HEK293 (cell line): ENCODE measurements around the gene SNAPC4.
A peak's percentile ranks its signal among the peaks of the same experiment; 100 is the strongest.

Experiments used
- GFI1B ChIP-seq: fragments of 450-650 bp; formaldehyde crosslinking; IDR thresholded peaks from 2 replicates; pipeline ENCODE4 v1.5.1; 2016; ENCODE audit warnings: missing biosample characterization, missing genetic modification characterization
- HOXC10 ChIP-seq: sonication (generic); formaldehyde crosslinking; IDR thresholded peaks from 2 replicates; pipeline ENCODE4 v1.8.1; 2023; ENCODE audit warnings: mild to moderate bottlenecking, missing genetic modification reagents
- HOXD13 ChIP-seq: sonication (generic); formaldehyde crosslinking; IDR thresholded peaks from 2 replicates; pipeline ENCODE4 v1.8.0; 2022; ENCODE audit warnings: missing genetic modification reagents, borderline replicate concordance
- OSR2 ChIP-seq: fragments of 450-650 bp; formaldehyde crosslinking; IDR thresholded peaks from 2 replicates; pipeline ENCODE4 v1.5.1; 2016; ENCODE audit warnings: missing biosample characterization, missing genetic modification characterization
- SETDB1 ChIP-seq: IDR thresholded peaks from one replicate; pipeline ENCODE4 v1.6.1; 2017; ENCODE audit warnings: mild to moderate bottlenecking, low read length, moderate library complexity, mixed read lengths; ENCODE audit not compliant: insufficient read length
- YY1 ChIP-seq: fragments of 450-650 bp; formaldehyde crosslinking; IDR thresholded peaks from 2 replicates; pipeline ENCODE4 v1.5.1; 2018; ENCODE audit warnings: missing biosample characterization, missing genetic modification characterization
- ZFP69B ChIP-seq: fragments of 450-650 bp; formaldehyde crosslinking; IDR thresholded peaks from 2 replicates; pipeline ENCODE4 v1.5.1; 2016; ENCODE audit warnings: missing biosample characterization, missing genetic modification characterization
- ZNF121 ChIP-seq: fragments of 450-650 bp; formaldehyde crosslinking; IDR thresholded peaks from 2 replicates; pipeline ENCODE4 v1.5.1; 2016; ENCODE audit warnings: missing biosample characterization, missing genetic modification characterization
- ZNF391 ChIP-seq: fragments of 450-650 bp; formaldehyde crosslinking; IDR thresholded peaks from 2 replicates; pipeline ENCODE4 v1.5.1; 2016; ENCODE audit warnings: low read depth, missing biosample characterization, missing genetic modification characterization, borderline replicate concordance
- ZNF521 ChIP-seq: fragments of 450-650 bp; formaldehyde crosslinking; IDR thresholded peaks from 2 replicates; pipeline ENCODE4 v1.5.1; 2017; ENCODE audit warnings: missing biosample characterization, mild to moderate bottlenecking, missing genetic modification characterization
- ZNF654 ChIP-seq: fragments of 450-650 bp; formaldehyde crosslinking; IDR thresholded peaks from 2 replicates; pipeline ENCODE4 v1.5.1; 2016; ENCODE audit warnings: low read depth, missing biosample characterization, missing genetic modification characterization
- TF ChIP-seq, protein P1 (sequence below): fragments of 450-650 bp; formaldehyde crosslinking; IDR thresholded peaks from 2 replicates; pipeline ENCODE4 v1.5.0; 2017; ENCODE audit warnings: missing biosample characterization, missing genetic modification characterization, borderline replicate concordance
- TF ChIP-seq, protein P2 (sequence below): fragments of 450-650 bp; formaldehyde crosslinking; IDR thresholded peaks from 2 replicates; pipeline ENCODE4 v1.5.1; 2016; ENCODE audit warnings: missing biosample characterization, missing genetic modification characterization
- TF ChIP-seq, protein P3 (sequence below): fragments of 450-650 bp; formaldehyde crosslinking; IDR thresholded peaks from 2 replicates; pipeline ENCODE4 v1.5.1; 2017; ENCODE audit warnings: missing biosample characterization, missing genetic modification characterization
- TF ChIP-seq, protein P4 (sequence below): sonication (generic); formaldehyde crosslinking; IDR thresholded peaks from 2 replicates; pipeline ENCODE4 v1.8.1; 2022; ENCODE audit warnings: mild to moderate bottlenecking, moderate library complexity, missing genetic modification reagents
- TF ChIP-seq, protein P5 (sequence below): fragments of 450-650 bp; formaldehyde crosslinking; IDR thresholded peaks from 2 replicates; pipeline ENCODE4 v1.5.1; 2016; ENCODE audit warnings: missing biosample characterization, missing genetic modification characterization

Gene SNAPC4

DNA sequence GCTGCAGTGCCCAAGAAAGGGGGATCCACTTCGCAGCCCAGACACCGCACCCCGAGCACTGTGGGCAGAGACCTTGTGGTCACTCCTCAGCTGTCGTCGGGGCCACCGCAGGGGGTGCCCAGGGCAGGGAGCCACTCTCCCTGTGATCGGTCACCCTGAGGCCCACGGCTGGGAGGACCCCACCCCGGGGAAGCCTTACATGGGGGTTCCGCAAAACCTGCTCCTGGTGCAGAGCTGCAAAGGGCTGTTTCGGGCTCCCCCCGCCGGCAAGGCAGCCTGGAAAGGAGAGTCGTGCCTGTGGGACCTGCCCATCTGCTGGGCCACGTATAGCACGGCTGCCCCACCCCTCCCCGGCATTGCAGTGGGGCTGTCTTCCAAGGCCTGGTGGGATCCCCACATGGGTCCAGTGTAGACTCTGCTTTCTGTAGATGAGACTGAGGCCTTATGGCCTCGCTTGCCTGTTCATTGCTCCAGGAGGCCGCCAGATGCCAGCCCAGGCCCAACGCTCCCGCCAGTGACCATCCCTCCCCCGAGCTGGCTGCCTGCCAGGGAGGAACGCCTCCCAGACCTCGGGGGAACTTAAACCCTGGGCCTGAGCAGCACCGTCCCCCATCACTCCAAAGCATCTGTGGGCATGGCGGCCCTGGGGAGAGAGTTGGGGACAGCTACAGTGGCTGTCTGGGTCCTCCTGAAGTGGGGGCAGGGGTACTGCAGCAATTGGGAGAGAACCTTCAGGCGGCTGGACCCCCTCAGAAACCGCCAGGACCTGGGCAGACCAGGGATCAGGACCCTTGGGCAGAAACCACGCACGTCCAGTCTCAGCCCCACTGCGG lies 34.8 kb downstream of the SNAPC4 start (continued):
- TF ChIP-seq, protein P1, sequence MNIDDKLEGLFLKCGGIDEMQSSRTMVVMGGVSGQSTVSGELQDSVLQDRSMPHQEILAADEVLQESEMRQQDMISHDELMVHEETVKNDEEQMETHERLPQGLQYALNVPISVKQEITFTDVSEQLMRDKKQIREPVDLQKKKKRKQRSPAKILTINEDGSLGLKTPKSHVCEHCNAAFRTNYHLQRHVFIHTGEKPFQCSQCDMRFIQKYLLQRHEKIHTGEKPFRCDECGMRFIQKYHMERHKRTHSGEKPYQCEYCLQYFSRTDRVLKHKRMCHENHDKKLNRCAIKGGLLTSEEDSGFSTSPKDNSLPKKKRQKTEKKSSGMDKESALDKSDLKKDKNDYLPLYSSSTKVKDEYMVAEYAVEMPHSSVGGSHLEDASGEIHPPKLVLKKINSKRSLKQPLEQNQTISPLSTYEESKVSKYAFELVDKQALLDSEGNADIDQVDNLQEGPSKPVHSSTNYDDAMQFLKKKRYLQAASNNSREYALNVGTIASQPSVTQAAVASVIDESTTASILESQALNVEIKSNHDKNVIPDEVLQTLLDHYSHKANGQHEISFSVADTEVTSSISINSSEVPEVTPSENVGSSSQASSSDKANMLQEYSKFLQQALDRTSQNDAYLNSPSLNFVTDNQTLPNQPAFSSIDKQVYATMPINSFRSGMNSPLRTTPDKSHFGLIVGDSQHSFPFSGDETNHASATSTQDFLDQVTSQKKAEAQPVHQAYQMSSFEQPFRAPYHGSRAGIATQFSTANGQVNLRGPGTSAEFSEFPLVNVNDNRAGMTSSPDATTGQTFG (tag by site-specific recombination): no peak
- TF ChIP-seq HOXD13 (CRISPR knock-in tag): no peak
- TF ChIP-seq ZNF521 (tag by site-specific recombination): no peak
- TF ChIP-seq, protein P2, sequence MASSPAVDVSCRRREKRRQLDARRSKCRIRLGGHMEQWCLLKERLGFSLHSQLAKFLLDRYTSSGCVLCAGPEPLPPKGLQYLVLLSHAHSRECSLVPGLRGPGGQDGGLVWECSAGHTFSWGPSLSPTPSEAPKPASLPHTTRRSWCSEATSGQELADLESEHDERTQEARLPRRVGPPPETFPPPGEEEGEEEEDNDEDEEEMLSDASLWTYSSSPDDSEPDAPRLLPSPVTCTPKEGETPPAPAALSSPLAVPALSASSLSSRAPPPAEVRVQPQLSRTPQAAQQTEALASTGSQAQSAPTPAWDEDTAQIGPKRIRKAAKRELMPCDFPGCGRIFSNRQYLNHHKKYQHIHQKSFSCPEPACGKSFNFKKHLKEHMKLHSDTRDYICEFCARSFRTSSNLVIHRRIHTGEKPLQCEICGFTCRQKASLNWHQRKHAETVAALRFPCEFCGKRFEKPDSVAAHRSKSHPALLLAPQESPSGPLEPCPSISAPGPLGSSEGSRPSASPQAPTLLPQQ: no peak
- TF ChIP-seq HOXC10 (CRISPR knock-in tag): no peak
- TF ChIP-seq, protein P3, sequence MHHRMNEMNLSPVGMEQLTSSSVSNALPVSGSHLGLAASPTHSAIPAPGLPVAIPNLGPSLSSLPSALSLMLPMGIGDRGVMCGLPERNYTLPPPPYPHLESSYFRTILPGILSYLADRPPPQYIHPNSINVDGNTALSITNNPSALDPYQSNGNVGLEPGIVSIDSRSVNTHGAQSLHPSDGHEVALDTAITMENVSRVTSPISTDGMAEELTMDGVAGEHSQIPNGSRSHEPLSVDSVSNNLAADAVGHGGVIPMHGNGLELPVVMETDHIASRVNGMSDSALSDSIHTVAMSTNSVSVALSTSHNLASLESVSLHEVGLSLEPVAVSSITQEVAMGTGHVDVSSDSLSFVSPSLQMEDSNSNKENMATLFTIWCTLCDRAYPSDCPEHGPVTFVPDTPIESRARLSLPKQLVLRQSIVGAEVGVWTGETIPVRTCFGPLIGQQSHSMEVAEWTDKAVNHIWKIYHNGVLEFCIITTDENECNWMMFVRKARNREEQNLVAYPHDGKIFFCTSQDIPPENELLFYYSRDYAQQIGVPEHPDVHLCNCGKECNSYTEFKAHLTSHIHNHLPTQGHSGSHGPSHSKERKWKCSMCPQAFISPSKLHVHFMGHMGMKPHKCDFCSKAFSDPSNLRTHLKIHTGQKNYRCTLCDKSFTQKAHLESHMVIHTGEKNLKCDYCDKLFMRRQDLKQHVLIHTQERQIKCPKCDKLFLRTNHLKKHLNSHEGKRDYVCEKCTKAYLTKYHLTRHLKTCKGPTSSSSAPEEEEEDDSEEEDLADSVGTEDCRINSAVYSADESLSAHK: peak; percentile 76
- no peak for TF ChIP-seq SETDB1
- no peak for TF ChIP-seq ZFP69B (tag by site-specific recombination)
- peak; percentile 61; the same call in 1 of the 2 replicates for TF ChIP-seq ZNF121 (tag by site-specific recombination)
- TF ChIP-seq, protein P4, sequence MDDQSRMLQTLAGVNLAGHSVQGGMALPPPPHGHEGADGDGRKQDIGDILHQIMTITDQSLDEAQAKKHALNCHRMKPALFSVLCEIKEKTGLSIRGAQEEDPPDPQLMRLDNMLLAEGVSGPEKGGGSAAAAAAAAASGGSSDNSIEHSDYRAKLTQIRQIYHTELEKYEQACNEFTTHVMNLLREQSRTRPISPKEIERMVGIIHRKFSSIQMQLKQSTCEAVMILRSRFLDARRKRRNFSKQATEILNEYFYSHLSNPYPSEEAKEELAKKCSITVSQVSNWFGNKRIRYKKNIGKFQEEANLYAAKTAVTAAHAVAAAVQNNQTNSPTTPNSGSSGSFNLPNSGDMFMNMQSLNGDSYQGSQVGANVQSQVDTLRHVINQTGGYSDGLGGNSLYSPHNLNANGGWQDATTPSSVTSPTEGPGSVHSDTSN (CRISPR knock-in tag): no peak
- TF ChIP-seq ZNF391: no peak
- no peak for TF ChIP-seq YY1 (tag by site-specific recombination)
- no peak for TF ChIP-seq GFI1B
- no peak for TF ChIP-seq OSR2 (tag by site-specific recombination)
- TF ChIP-seq, protein P5, sequence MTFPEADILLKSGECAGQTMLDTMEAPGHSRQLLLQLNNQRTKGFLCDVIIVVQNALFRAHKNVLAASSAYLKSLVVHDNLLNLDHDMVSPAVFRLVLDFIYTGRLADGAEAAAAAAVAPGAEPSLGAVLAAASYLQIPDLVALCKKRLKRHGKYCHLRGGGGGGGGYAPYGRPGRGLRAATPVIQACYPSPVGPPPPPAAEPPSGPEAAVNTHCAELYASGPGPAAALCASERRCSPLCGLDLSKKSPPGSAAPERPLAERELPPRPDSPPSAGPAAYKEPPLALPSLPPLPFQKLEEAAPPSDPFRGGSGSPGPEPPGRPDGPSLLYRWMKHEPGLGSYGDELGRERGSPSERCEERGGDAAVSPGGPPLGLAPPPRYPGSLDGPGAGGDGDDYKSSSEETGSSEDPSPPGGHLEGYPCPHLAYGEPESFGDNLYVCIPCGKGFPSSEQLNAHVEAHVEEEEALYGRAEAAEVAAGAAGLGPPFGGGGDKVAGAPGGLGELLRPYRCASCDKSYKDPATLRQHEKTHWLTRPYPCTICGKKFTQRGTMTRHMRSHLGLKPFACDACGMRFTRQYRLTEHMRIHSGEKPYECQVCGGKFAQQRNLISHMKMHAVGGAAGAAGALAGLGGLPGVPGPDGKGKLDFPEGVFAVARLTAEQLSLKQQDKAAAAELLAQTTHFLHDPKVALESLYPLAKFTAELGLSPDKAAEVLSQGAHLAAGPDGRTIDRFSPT (tag by site-specific recombination): no peak
- no peak for TF ChIP-seq ZNF654
